Measurements from ENCODE around the gene SYT17. TPM values are rescaled to one million over a fixed set of nuclear protein-coding genes. Genes with fewer than 3 reads are reported as not detected.

SYT17 gene, protein sequence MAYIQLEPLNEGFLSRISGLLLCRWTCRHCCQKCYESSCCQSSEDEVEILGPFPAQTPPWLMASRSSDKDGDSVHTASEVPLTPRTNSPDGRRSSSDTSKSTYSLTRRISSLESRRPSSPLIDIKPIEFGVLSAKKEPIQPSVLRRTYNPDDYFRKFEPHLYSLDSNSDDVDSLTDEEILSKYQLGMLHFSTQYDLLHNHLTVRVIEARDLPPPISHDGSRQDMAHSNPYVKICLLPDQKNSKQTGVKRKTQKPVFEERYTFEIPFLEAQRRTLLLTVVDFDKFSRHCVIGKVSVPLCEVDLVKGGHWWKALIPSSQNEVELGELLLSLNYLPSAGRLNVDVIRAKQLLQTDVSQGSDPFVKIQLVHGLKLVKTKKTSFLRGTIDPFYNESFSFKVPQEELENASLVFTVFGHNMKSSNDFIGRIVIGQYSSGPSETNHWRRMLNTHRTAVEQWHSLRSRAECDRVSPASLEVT
- total RNA-seq, result 1 to 10 TPM in 1 of 3 donors, under 1 TPM in 1, not detected in 1; 0.65 to 1.6 TPM
- total RNA-seq (2013), result 3.8 TPM

DNA sequence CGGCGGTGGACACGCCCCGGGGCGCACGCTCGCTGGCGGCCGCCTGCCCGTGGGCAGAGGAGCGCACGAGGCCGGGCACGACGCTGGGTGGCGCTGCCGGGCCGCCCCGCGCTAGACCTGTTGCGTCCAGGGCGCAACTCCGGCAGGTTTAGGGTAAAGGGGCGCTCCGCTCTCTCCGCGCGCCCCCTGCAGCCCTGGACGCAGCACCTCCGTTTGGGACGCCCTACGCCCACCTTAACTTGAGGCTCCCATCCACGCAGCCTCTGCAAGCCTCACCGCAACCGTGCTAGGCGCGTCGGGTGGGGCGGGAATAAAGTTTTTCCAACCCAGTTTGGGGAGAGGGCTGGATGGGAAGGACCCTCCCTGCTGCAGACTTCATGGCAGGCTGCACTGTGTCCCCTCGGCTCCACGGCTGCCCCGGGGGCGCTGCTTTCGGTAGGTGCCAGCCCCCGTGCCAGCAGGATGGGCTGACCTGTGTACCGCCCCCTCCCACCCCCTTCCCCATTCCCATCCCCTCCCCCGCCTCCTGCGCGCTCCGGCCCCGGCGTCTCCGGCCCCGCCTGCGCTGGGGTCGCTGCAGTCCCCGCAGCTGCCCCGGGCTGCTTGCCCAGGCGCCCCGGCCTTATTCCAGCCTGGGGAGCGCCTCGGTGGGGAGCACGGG lies at the start of gene SYT17:
TSS of gene SYT17 (plus strand) at position 531 of the 661 bp plus-strand sequence. CDS start 407 bp downstream, outside the sequence.
- no peak within 1 kb of the TSS for H3K4me3 Mint-ChIP-seq
- intact Hi-C loops (cut with micrococcal nuclease), result no loop called here
- peak; percentile 43 to 62 (median 46) for ATAC-seq
- H3K4me1 Mint-ChIP-seq, result no peaks in the 10 kb centered on the region
- Histone ChIP-seq H3K36me3 (ENCODE audit: control insufficient read depth, insufficient read depth, low read length) (no peaks in the 10 kb centered on the region), H3K27me3 (ENCODE audit: control insufficient read depth, insufficient read depth, low read length) (peaks cover 3% of the 10 kb centered on the region), H3K27ac (ENCODE audit: low read length) (no peak within 1 kb of the TSS), H3K4me3 (ENCODE audit: low read length) (peak within 1 kb of the TSS; percentile 10), H3K9me3 (ENCODE audit: control insufficient read depth, insufficient read depth, low read length) (no peaks in the 10 kb centered on the region), H3K4me1 (ENCODE audit: control insufficient read depth, insufficient read depth, low read length) (peaks cover 3% of the 10 kb centered on the region)
- no peaks in the 10 kb centered on the region for H3K36me3 Mint-ChIP-seq
- under 1% methylated on average over 63 of the region's 63 CpGs for WGBS (ENCODE audit: insufficient coverage)
- no peak within 1 kb of the TSS for H3K27ac Mint-ChIP-seq
- no peak for TF ChIP-seq CTCF (IDR thresholded peaks at IDR 0.05)
- peaks cover 12 to 14% of the 10 kb centered on the region in 2 donors for H3K27me3 Mint-ChIP-seq (ENCODE audit: low read depth in 2 of 2)
- H3K9me3 Mint-ChIP-seq, result peaks cover 0 to 2% of the 10 kb centered on the region in 2 donors
- DNase-seq, result peak; percentile 15 to 26

GRCh38 chr16:19118938-19119431 lies 49.1 kb upstream of the SYT17 start:
- ATAC-seq, result peak in 1 of 3 donors; percentile 16
- Mint-ChIP-seq H3K4me1 (peaks cover 6 to 19% of the 10 kb centered on the region in 2 donors), H3K27me3 (ENCODE audit: low read depth in 2 of 2) (peaks cover 7 to 26% of the 10 kb centered on the region in 2 donors), H3K27ac (peak overlapping the region in 1 of 2 donors; percentile 81), H3K9me3 (no peaks in the 10 kb centered on the region), H3K4me3 (no peak overlapping the region), H3K36me3 (no peaks in the 10 kb centered on the region)
- Histone ChIP-seq H3K27me3 (ENCODE audit: control insufficient read depth, insufficient read depth, low read length) (no peaks in the 10 kb centered on the region), H3K4me1 (ENCODE audit: control insufficient read depth, insufficient read depth, low read length) (peaks cover 25% of the 10 kb centered on the region), H3K36me3 (ENCODE audit: control insufficient read depth, insufficient read depth, low read length) (no peaks in the 10 kb centered on the region), H3K4me3 (ENCODE audit: low read length) (peak overlapping the region; percentile 23), H3K27ac (ENCODE audit: low read length) (peak overlapping the region; percentile 31), H3K9me3 (ENCODE audit: control insufficient read depth, insufficient read depth, low read length) (no peaks in the 10 kb centered on the region)
- WGBS (ENCODE audit: insufficient coverage), result 23% methylated on average over 6 of the region's 6 CpGs
- peak in 1 of 2 donors; percentile 17 for DNase-seq
- TF ChIP-seq CTCF (IDR thresholded peaks at IDR 0.05), result no peak
- intact Hi-C loops (cut with micrococcal nuclease), result no loop called here

DNA sequence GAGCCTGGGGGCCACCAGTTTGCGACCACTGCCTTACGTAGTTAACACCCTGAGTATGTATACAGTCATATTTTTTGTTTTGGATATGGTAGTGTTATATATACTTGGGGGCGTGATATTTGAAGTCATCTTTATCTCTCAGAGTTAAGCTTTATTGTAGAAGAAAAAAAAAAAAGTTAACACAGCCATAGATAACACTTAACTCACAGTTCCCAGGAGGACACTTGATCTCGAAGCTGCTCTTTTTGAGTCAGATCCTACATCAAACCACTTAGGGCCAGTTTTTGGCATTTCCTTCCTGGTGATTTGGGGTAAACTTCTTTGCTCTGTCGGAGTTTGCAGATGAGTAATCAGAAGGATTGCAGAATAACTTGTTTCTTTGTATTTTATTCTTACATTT lies 48.5 kb upstream of the SYT17 start:
- no peaks in the 10 kb centered on the region for H3K36me3 ChIP-seq (ENCODE audit: control insufficient read depth, insufficient read depth, low read length)
- WGBS (ENCODE audit: insufficient coverage), result 55% methylated on average over 3 of the region's 5 CpGs
- H3K4me3 Mint-ChIP-seq, result no peak overlapping the region
- H3K4me1 Mint-ChIP-seq, result peaks cover 6 to 19% of the 10 kb centered on the region in 2 donors
- H3K27me3 Mint-ChIP-seq (ENCODE audit: low read depth in 2 of 2), result peaks cover 7 to 26% of the 10 kb centered on the region in 2 donors
- intact Hi-C loops (cut with micrococcal nuclease), result no loop called here
- H3K27ac Mint-ChIP-seq, result peak overlapping the region in 1 of 2 donors; percentile 81
- ATAC-seq (peak in 1 of 3 donors; percentile 62), DNase-seq (peak in 1 of 2 donors; percentile 5)
- H3K27ac ChIP-seq (ENCODE audit: low read length), result peak overlapping the region; percentile 31
- peaks cover 25% of the 10 kb centered on the region for H3K4me1 ChIP-seq (ENCODE audit: control insufficient read depth, insufficient read depth, low read length)
- H3K36me3 Mint-ChIP-seq, result no peaks in the 10 kb centered on the region
- H3K9me3 Mint-ChIP-seq, result no peaks in the 10 kb centered on the region
- H3K4me3 ChIP-seq (ENCODE audit: low read length), result no peak overlapping the region
- no peak for TF ChIP-seq CTCF (IDR thresholded peaks at IDR 0.05)
- H3K27me3 ChIP-seq (ENCODE audit: control insufficient read depth, insufficient read depth, low read length), result no peaks in the 10 kb centered on the region
- H3K9me3 ChIP-seq (ENCODE audit: control insufficient read depth, insufficient read depth, low read length), result no peaks in the 10 kb centered on the region
